K562 (cell line): ENCODE data around the gene PNMT. TPM values are rescaled to one million over a fixed set of nuclear protein-coding genes. Genes with fewer than 3 reads are reported as not detected.

Experiments used
- ATF6 ChIP-seq: sonication (generic); formaldehyde crosslinking; IDR thresholded peaks from 2 replicates; pipeline ENCODE4 v1.4.0; 2020; ENCODE audit warnings: mild to moderate bottlenecking, missing genetic modification reagents
- ELF1 ChIP-seq: fragments of 200-800 bp; sonication (Bioruptor generic); IDR thresholded peaks from 2 replicates; pipeline ENCODE4 v1.6.1; 2016; ENCODE audit warnings: missing genetic modification characterization, missing compliant biosample characterization
- FOXJ2 ChIP-seq: fragments of 200-800 bp; sonication (Bioruptor generic); IDR thresholded peaks from 2 replicates; pipeline ENCODE4 v1.6.1; 2016; ENCODE audit warnings: missing genetic modification characterization, missing compliant biosample characterization
- HOMEZ ChIP-seq: fragments of 250-450 bp; sonication (Bioruptor Pico); IDR thresholded peaks from 2 replicates; pipeline ENCODE4 v1.4.0; 2020; ENCODE audit warnings: mild to moderate bottlenecking, moderate library complexity
- MTA1 ChIP-seq: fragments of 450-650 bp; IDR thresholded peaks from 2 replicates; pipeline ENCODE4 v1.6.1; 2017; ENCODE audit warnings: borderline replicate concordance
- MYBL2 ChIP-seq, 2 experiments: fragments of 450-650 bp in 1 of 2; sonication (generic) in 1 of 2; formaldehyde crosslinking in 1 of 2; IDR thresholded peaks; 2 replicates each; pipeline versions ENCODE4 v1.6.1 to v1.8.1; 2017 to 2022; ENCODE audit warnings: borderline replicate concordance in 1 of 2, inconsistent platforms in 1 of 2, low read depth in 1 of 2, mild to moderate bottlenecking in 1 of 2, missing genetic modification reagents in 1 of 2, moderate library complexity in 1 of 2
- RBFOX2 ChIP-seq: fragments of 200-400 bp; formaldehyde crosslinking; IDR thresholded peaks from 2 replicates; pipeline ENCODE4 v1.6.1; 2017; ENCODE audit warnings: low read depth, mild to moderate bottlenecking, low read length, moderate library complexity
- TBL1XR1 ChIP-seq, 2 experiments: IDR thresholded peaks; 2 replicates each; pipeline ENCODE4 v1.6.1; 2012; ENCODE audit warnings: improper control_type of control experiment in 2 of 2, low read length in 2 of 2, mild to moderate bottlenecking in 1 of 2
- TCF15 ChIP-seq: fragments of 250-450 bp; sonication (Bioruptor Pico); IDR thresholded peaks from 2 replicates; pipeline ENCODE4 v1.8.0; 2022; ENCODE audit warnings: moderate library complexity, mild to moderate bottlenecking, inconsistent platforms
- TSC22D4 ChIP-seq: fragments of 450-650 bp; IDR thresholded peaks from 2 replicates; pipeline ENCODE4 v1.6.1; 2016; ENCODE audit warnings: missing genetic modification characterization, missing biosample characterization, control low read depth
- ZEB2 ChIP-seq: fragments of 450-650 bp; IDR thresholded peaks from 2 replicates; pipeline ENCODE4 v1.6.1; 2016
- ZNF639 ChIP-seq, 2 experiments: fragments of 200-800 bp in 1 of 2; sonication (Bioruptor generic) in 1 of 2; sonication (generic) in 1 of 2; formaldehyde crosslinking in 1 of 2; IDR thresholded peaks in 1 of 2; conservative IDR thresholded peaks in 1 of 2; 2 replicates each; pipeline versions ENCODE4 v1.5.0 to v1.6.1; 2016 to 2020; ENCODE audit warnings: missing compliant biosample characterization in 1 of 2, missing genetic modification characterization in 1 of 2, missing genetic modification reagents in 1 of 2
- polyA plus RNA-seq, 8 experiments: library from polyadenylated mRNA; depleted of rRNA in 4 of 8; stranded (reverse) in 5 of 8; unstranded in 3 of 8; fragments of >200 nt; fragmentation: Nextera tagmentation in 2 of 8; fragmentation: Illumina TruSeq in 1 of 8; extraction: Ambion mirVana in 2 of 8; extraction: Trizol in 1 of 8; gene quantifications; 2 replicates each; pipeline versions ENCODE4 v1.2.1 to v1.2.3, GENCODE V29; 2011 to 2014; ENCODE audit warnings: inconsistent platforms in 1 of 8, missing spikeins in 1 of 8
- total RNA-seq, 7 experiments: library from RNA; depleted of rRNA in 6 of 7; stranded (reverse); fragments of >200 nt in 6 of 7; fragmentation: Illumina TruSeq in 2 of 7; extraction: Trizol in 2 of 7; gene quantifications; 2 replicates each; pipeline versions ENCODE4 v1.2.1 to v1.2.3, GENCODE V29; 2011 to 2021; ENCODE audit warnings: low replicate concordance in 1 of 7
- TF ChIP-seq, protein P1 (sequence below), 2 experiments: IDR thresholded peaks; 2 replicates each; pipeline ENCODE4 v1.6.1; 2011; ENCODE audit warnings: borderline replicate concordance in 1 of 2, control low read depth in 1 of 2, low read depth in 1 of 2, low read length in 1 of 2, mild to moderate bottlenecking in 1 of 2, mixed read lengths in 1 of 2, moderate library complexity in 1 of 2; ENCODE audit not compliant: insufficient read depth in 1 of 2, insufficient read length in 1 of 2, poor library complexity in 1 of 2, severe bottlenecking in 1 of 2; ENCODE audit errors: extremely low read depth in 1 of 2
- TF ChIP-seq, protein P2 (sequence below): fragments of 450-650 bp; formaldehyde crosslinking; IDR thresholded peaks from 2 replicates; pipeline ENCODE4 v1.4.0; 2022; ENCODE audit warnings: mild to moderate bottlenecking, moderate library complexity
- TF ChIP-seq, protein P3 (sequence below): fragments of 250-450 bp; sonication (Bioruptor Pico); IDR thresholded peaks from 2 replicates; pipeline ENCODE4 v1.8.0; 2022; ENCODE audit warnings: inconsistent platforms

PNMT gene
- total and polyA plus RNA-seq, 9 of the 15 experiments (the other 6 are each of a cell fraction or from before 2014, with no cell fraction given) = 0.55 to 18.1 (median 5.8) TPM

GRCh38 chr17:39636927-39637736 is 31.1 kb upstream of the PNMT start, which contains the start of gene STARD3 (continued):
- TF ChIP-seq, protein P1, sequence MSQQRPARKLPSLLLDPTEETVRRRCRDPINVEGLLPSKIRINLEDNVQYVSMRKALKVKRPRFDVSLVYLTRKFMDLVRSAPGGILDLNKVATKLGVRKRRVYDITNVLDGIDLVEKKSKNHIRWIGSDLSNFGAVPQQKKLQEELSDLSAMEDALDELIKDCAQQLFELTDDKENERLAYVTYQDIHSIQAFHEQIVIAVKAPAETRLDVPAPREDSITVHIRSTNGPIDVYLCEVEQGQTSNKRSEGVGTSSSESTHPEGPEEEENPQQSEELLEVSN (IDR thresholded peaks at IDR 0.05; ENCODE audit: borderline replicate concordance in 1 of 2, extremely low read depth in 1 of 2, insufficient read depth in 1 of 2, insufficient read length in 1 of 2, low read depth in 1 of 2, low read length in 1 of 2, poor library complexity in 1 of 2, severe bottlenecking in 1 of 2) = peak; percentile 74 to 95
- TF ChIP-seq ATF6 = peak; percentile 55; the same call in 1 of the 2 replicates
- TF ChIP-seq RBFOX2 = peak; percentile 89
- TF ChIP-seq ELF1 (tag) = peak; percentile 52; the same call in 1 of the 2 replicates
- no peak for TF ChIP-seq HOMEZ
- no peak for TF ChIP-seq TSC22D4 (tag)
- TF ChIP-seq ZNF639 (CRISPR knock-in tag; conservative IDR thresholded peaks at IDR 0.05 in 1 of 2, IDR thresholded peaks at IDR 0.05 in 1 of 2) = peak in 1 of 2 experiments; percentile 70; a peak in 2 of 4 replicates
- TF ChIP-seq MYBL2 (IDR thresholded peaks at IDR 0.05; ENCODE audit: low read depth) = no peak
- no peak for TF ChIP-seq MYBL2 (CRISPR knock-in tag; IDR thresholded peaks at IDR 0.05; ENCODE audit: borderline replicate concordance)
- TF ChIP-seq TCF15 (CRISPR knock-in tag) = no peak
- TF ChIP-seq, protein P2, sequence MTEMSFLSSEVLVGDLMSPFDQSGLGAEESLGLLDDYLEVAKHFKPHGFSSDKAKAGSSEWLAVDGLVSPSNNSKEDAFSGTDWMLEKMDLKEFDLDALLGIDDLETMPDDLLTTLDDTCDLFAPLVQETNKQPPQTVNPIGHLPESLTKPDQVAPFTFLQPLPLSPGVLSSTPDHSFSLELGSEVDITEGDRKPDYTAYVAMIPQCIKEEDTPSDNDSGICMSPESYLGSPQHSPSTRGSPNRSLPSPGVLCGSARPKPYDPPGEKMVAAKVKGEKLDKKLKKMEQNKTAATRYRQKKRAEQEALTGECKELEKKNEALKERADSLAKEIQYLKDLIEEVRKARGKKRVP = no peak
- peak; percentile 95 for TF ChIP-seq ZEB2
- TF ChIP-seq, protein P3, sequence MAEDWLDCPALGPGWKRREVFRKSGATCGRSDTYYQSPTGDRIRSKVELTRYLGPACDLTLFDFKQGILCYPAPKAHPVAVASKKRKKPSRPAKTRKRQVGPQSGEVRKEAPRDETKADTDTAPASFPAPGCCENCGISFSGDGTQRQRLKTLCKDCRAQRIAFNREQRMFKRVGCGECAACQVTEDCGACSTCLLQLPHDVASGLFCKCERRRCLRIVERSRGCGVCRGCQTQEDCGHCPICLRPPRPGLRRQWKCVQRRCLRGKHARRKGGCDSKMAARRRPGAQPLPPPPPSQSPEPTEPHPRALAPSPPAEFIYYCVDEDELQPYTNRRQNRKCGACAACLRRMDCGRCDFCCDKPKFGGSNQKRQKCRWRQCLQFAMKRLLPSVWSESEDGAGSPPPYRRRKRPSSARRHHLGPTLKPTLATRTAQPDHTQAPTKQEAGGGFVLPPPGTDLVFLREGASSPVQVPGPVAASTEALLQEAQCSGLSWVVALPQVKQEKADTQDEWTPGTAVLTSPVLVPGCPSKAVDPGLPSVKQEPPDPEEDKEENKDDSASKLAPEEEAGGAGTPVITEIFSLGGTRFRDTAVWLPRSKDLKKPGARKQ = no peak
- no peak for TF ChIP-seq MTA1
- no peak for TF ChIP-seq TBL1XR1 (IDR thresholded peaks at IDR 0.05; ENCODE audit: low read length in 2 of 2)
- TF ChIP-seq FOXJ2 (tag) = no peak
